Fibroblast of skin of scalp (primary cell): ENCODE measurements around the gene SSC5D.
A peak's percentile ranks its signal among the peaks of the same experiment; 100 is the strongest.
"Not testable (repeated sequence)": the region's sequence is repeated elsewhere in the genome, so short reads cannot be mapped to it uniquely, and the experiment has no call there.

Source experiments
- DNase-seq: peaks from one replicate; pipeline ENCODE4 v3.0.0-alpha.2; 2013

Gene SSC5D

GRCh38 chr19:55488986-55489710 is 912 bp downstream of the SSC5D start:
- DNase-seq: no peak

GRCh38 chr19:55489711-55490477 is 1.7 kb downstream of the SSC5D start:
- no peak for DNase-seq

GRCh38 chr19:55490478-55491432 is 2.5 kb downstream of the SSC5D start:
- no peak for DNase-seq

GRCh38 chr19:55491546-55492360 is 3.5 kb downstream of the SSC5D start:
- DNase-seq: no peak

GRCh38 chr19:55492362-55492944 is 4.2 kb downstream of the SSC5D start:
- DNase-seq: no peak

GRCh38 chr19:55493052-55493644 is 4.9 kb downstream of the SSC5D start:
- DNase-seq: peak; percentile 32

GRCh38 chr19:55493645-55494171 is 5.5 kb downstream of the SSC5D start:
- DNase-seq: no peak

- peak; percentile 49 for DNase-seq
These were observed 6.0 kb downstream of the SSC5D start for GRCh38 chr19:55494172-55494761.

- DNase-seq: no peak
These were observed 7.6 kb downstream of the SSC5D start for GRCh38 chr19:55495646-55496349.

- not testable (repeated sequence) for DNase-seq
These were observed 8.6 kb downstream of the SSC5D start for GRCh38 chr19:55496820-55497219.

- no peak for DNase-seq
These were observed 9.5 kb downstream of the SSC5D start for GRCh38 chr19:55497763-55498162.

GRCh38 chr19:55498246-55498840 is 10.1 kb downstream of the SSC5D start:
- no peak for DNase-seq

- no peak for DNase-seq
These were observed 12.2 kb downstream of the SSC5D start for GRCh38 chr19:55500368-55500952.

- DNase-seq: no peak
These were observed 14.1 kb downstream of the SSC5D start for GRCh38 chr19:55502197-55502952.

GRCh38 chr19:55503157-55503501 is 14.9 kb downstream of the SSC5D start:
- no peak for DNase-seq

GRCh38 chr19:55503502-55504251 is 15.4 kb downstream of the SSC5D start:
- DNase-seq: peak; percentile 93

GRCh38 chr19:55504252-55504603 is 16.0 kb downstream of the SSC5D start:
- DNase-seq: no peak

- no peak for DNase-seq
These were observed 16.7 kb downstream of the SSC5D start for GRCh38 chr19:55504981-55505380.
